HCT116 (cell line): ENCODE data around the gene RAPGEF2.

Source experiments
- CEBPB ChIP-seq: IDR thresholded peaks from 2 replicates; pipeline ENCODE4 v1.6.1; 2012; ENCODE audit warnings: low read depth
- CTCF ChIP-seq, 3 experiments: fragments of 200-600 bp in 1 of 3; sonication (generic) in 1 of 3; IDR thresholded peaks in 2 of 3; conservative IDR thresholded peaks in 1 of 3; 2 replicates each; pipeline ENCODE4 v1.5.1; 2012 to 2017; ENCODE audit warnings: low read depth in 2 of 3, low read length in 2 of 3, antibody characterized with exemption in 1 of 3, borderline replicate concordance in 1 of 3, control low read depth in 1 of 3, mild to moderate bottlenecking in 1 of 3, mixed read lengths in 1 of 3, mixed run types in 1 of 3, moderate library complexity in 1 of 3; ENCODE audit not compliant: insufficient read depth in 1 of 3
- EZH2phosphoT487 ChIP-seq: fragments of 200-600 bp; IDR thresholded peaks from 2 replicates; pipeline ENCODE4 v1.6.1; 2018; ENCODE audit warnings: antibody characterized with exemption, borderline replicate concordance
- POLR2A ChIP-seq: IDR thresholded peaks from 2 replicates; pipeline ENCODE4 v1.7.0; 2011; ENCODE audit warnings: borderline replicate concordance; ENCODE audit not compliant: insufficient read depth, insufficient read length; ENCODE audit errors: extremely low read depth
- REST ChIP-seq: IDR thresholded peaks from 2 replicates; pipeline ENCODE4 v1.6.1; 2012; ENCODE audit warnings: low read depth
- SIN3A ChIP-seq: IDR thresholded peaks from 2 replicates; pipeline ENCODE4 v1.6.1; 2012; ENCODE audit warnings: low read depth
- TCF7L2 ChIP-seq: IDR thresholded peaks from 2 replicates; pipeline ENCODE4 v1.7.0; 2011; ENCODE audit warnings: borderline replicate concordance, inconsistent platforms; ENCODE audit not compliant: insufficient read depth, insufficient read length; ENCODE audit errors: extremely low read depth

- TF ChIP-seq POLR2A (no peak), CEBPB (no peak), CTCF (IDR thresholded peaks at IDR 0.05 in 2 of 3, conservative IDR thresholded peaks at IDR 0.05 in 1 of 3; ENCODE audit: borderline replicate concordance in 1 of 3, insufficient read depth in 1 of 3, low read depth in 2 of 3, low read length in 2 of 3) (no peak), REST (no peak), EZH2phosphoT487 (no peak), SIN3A (no peak), TCF7L2 (no peak)
Observed at GRCh38 chr4:159216834-159217233, 114.0 kb downstream of the RAPGEF2 start.
